Omental fat pad (tissue), 4 donors: ENCODE data around the gene OSBPL10. TPM values are rescaled to one million over a fixed set of nuclear protein-coding genes. Genes with fewer than 3 reads are reported as not detected.

ENCODE experiments used
- ATAC-seq: fragments of 150-250 bp; one replicate; pipeline ENCODE4 v1.9.1; 2016; ENCODE audit warnings: mild to moderate bottlenecking, moderate library complexity; ENCODE audit not compliant: low FRiP score
- DNase-seq: peaks from one replicate; pipeline ENCODE4 v3.0.0-alpha.2; 2019; ENCODE audit warnings: low spot score
- total RNA-seq, 4 donors: library from RNA; depleted of rRNA; stranded (reverse); fragments of >200 nt; gene quantifications; one replicate each; pipeline ENCODE4 v1.1.0, GENCODE V29; 2016
- TF ChIP-seq, protein P1 (sequence below), 3 donors: fragments of 450-650 bp; IDR thresholded peaks; one replicate each; pipeline ENCODE4 v1.5.1; 2016 to 2017; ENCODE audit warnings: antibody characterized with exemption in 3 of 3, mild to moderate bottlenecking in 3 of 3, moderate library complexity in 2 of 3

Gene OSBPL10
- total RNA-seq, 4 donors from 2014 or later: 6.3 to 67.1 (median 10.5) TPM

DNA sequence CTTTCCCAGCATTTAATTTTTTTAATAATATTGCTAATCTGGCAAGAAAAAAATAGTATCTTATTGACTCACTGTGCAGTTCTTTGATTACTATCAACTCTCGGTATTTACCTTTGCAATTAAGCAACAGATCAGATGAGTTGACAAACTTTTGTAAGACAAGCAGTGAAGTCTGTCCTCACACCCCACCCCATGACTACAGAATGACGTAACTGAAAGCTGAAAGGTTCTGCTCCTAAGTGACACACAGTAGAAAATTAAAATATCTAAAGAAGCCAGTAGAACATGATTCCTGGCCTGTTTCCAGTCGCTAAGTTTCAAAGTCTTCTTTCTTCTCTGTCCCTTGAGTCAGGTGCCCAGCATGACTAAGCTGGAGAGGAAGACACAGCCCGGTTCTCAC lies 312.8 kb downstream of the OSBPL10 start:
- TF ChIP-seq, protein P1, sequence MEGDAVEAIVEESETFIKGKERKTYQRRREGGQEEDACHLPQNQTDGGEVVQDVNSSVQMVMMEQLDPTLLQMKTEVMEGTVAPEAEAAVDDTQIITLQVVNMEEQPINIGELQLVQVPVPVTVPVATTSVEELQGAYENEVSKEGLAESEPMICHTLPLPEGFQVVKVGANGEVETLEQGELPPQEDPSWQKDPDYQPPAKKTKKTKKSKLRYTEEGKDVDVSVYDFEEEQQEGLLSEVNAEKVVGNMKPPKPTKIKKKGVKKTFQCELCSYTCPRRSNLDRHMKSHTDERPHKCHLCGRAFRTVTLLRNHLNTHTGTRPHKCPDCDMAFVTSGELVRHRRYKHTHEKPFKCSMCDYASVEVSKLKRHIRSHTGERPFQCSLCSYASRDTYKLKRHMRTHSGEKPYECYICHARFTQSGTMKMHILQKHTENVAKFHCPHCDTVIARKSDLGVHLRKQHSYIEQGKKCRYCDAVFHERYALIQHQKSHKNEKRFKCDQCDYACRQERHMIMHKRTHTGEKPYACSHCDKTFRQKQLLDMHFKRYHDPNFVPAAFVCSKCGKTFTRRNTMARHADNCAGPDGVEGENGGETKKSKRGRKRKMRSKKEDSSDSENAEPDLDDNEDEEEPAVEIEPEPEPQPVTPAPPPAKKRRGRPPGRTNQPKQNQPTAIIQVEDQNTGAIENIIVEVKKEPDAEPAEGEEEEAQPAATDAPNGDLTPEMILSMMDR (IDR thresholded peaks at IDR 0.05): no peak
- no peak for DNase-seq
- ATAC-seq: no peak

DNA sequence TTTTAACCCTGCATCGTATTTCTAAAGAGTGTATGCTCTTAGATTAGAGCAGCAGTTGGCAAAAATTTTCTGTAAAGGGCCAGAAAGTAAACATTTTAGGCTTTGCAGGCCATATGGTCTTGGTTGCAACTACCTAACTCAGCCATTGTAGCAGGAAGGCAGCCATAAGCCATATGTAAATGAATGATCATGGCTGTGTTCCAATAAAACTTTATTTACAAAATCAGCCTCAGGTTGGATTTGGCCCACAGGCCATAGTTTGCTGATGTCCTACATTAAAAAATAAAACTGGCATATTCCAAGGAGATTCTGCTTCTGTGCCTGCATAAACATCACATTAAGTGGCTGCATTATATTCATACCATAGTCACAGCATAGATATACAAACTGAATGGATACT lies 313.5 kb downstream of the OSBPL10 start:
- ATAC-seq (no peak), DNase-seq (no peak)
- TF ChIP-seq, protein P1 (IDR thresholded peaks at IDR 0.05): no peak

DNA sequence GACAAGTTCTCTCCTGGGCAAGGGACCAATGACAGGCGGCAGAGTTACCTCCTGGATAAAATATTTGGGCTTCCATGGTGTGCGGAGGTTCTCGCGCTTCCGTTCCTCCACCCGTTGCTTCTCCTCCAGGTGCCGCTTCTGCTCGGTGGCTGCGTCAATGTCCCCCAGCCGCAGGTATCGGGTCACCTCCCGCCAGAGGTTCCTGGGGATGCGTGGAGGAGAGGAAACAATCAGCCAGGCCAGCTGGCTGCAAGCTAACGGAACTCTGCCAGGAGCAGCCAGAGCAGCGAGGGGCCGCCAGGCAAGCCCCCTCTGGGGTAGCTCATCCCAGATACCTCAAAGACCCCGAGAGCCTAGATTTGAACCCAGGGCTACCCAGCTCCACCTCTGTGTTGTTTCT lies 317.0 kb downstream of the OSBPL10 start:
- ATAC-seq (no peak), DNase-seq (no peak)
- TF ChIP-seq, protein P1 (IDR thresholded peaks at IDR 0.05): no peak

DNA sequence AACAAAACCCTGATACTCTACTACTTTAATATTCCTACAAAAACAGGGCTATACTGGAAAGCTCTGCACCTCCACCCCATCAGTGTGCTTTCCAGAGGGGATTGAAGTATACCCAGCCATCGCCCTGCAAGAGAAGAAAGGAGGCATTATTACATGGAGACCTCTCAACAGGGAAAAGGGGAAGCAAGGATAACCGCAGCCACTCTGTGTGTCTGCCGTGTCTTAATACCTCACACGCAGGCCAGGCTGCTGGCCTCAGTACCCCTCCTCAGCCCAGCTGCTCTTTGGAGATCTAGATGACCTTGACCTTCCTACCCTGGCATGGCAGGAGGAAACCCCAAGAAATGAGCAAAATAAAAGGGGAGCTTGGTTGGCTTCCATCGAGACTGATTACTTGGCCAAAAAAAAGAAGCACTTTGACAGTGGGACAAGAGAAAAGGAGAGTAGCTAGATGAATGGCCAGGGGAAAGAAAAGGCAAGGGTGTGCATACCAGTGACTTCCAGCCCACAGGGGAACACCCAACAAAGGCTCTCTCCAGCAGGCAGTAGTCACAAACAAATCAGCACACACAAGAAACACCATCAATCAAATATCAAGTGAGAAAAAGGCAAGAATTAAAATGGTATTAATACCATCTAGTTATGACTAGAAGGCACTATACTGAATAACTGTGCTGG lies 318.9 kb downstream of the OSBPL10 start:
- TF ChIP-seq, protein P1 (IDR thresholded peaks at IDR 0.05): no peak
- no peak for DNase-seq
- ATAC-seq: no peak

DNA sequence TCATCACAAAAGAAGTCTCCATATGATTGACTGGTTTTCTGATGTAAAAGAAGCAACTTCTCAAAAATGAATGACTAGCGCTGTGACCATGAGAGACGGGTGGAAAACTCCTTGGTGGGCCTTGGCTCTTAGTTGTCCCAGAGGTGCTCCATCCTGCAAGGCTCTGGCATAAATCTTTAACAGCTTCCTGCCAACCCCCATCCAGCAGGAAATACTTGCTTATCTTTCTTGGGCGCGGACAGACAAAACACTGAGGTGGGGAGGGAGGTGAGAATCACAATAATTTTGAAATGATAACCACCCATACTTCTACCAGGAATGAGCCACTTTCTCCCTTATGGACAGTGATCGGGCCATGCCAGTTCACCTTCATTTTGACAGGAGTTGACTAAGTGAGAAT lies 319.8 kb downstream of the OSBPL10 start:
- TF ChIP-seq, protein P1 (IDR thresholded peaks at IDR 0.05): no peak
- DNase-seq: no peak
- ATAC-seq: no peak

DNA sequence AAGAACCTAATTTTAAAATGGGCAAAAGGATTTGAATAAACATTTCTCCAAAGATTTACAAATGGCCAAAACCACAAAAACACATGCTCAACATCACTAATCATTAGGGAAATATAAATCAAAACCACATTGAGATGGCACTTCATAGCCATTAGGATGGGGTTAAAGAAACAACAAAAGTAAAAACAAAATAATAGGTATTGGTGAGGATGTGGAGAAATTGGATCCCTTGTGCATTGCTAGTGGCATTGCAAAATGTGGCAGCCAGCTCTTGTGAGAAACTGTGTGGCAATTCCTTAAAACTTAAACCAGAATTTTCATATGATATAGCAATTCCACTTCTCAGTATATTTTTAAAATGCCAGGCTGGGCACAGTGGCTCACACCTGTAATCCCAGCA lies 321.8 kb downstream of the OSBPL10 start:
- TF ChIP-seq, protein P1 (IDR thresholded peaks at IDR 0.05): no peak
- ATAC-seq (no peak), DNase-seq (no peak)

DNA sequence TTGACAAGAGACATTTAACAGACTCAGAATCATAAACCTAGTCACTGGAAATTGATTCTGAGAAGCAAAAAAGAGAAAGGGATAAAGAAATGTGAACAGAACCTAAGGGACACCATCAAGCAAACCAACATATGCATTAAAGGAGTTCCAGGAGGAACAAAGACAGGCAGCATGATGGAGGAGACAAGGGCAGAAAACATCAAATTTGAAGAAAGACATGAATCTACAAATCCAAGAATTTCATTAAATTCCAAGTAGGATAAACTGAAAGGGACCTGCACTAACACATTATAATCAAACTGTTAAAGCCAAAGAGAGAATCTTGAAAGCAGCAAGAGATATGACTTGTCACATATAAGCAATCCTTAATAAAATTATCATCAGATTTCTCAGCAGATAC lies 326.1 kb downstream of the OSBPL10 start:
- DNase-seq (no peak), ATAC-seq (no peak)
- TF ChIP-seq, protein P1 (IDR thresholded peaks at IDR 0.05): no peak
